Liver (tissue), 9 donors: ENCODE data around the gene ADA. TPM values are rescaled to one million over a fixed set of nuclear protein-coding genes. Genes with fewer than 3 reads are reported as not detected.

Source experiments
- DNase-seq: peaks from one replicate; pipeline ENCODE4 v3.0.0-alpha.2; 2017; ENCODE audit warnings: low spot score
- H3K27ac ChIP-seq, 2 donors: one replicate each; pipeline ENCODE4 v1.7.0; 2013; ENCODE audit warnings: inconsistent platforms in 2 of 2, low read length in 2 of 2, control low read depth in 1 of 2, low read depth in 1 of 2, mild to moderate bottlenecking in 1 of 2
- H3K27me3 ChIP-seq, 4 donors: one replicate each; pipeline versions ENCODE4 v1.6.1 to v1.7.0; 2013; ENCODE audit warnings: low read length in 3 of 4, inconsistent platforms in 1 of 4, mild to moderate bottlenecking in 1 of 4, moderate library complexity in 1 of 4; ENCODE audit not compliant: control insufficient read depth in 4 of 4, insufficient read depth in 4 of 4
- H3K36me3 ChIP-seq, 4 donors: one replicate each; pipeline versions ENCODE4 v1.6.1 to v1.7.0; 2013; ENCODE audit warnings: low read length in 3 of 4, mild to moderate bottlenecking in 3 of 4, low read depth in 1 of 4, moderate library complexity in 1 of 4; ENCODE audit not compliant: control insufficient read depth in 4 of 4, insufficient read depth in 3 of 4
- H3K4me1 ChIP-seq, 4 donors: one replicate each; pipeline versions ENCODE4 v1.6.1 to v1.7.0; 2013; ENCODE audit warnings: low read length in 3 of 4, mild to moderate bottlenecking in 3 of 4, moderate library complexity in 1 of 4; ENCODE audit not compliant: control insufficient read depth in 4 of 4, insufficient read depth in 4 of 4
- H3K4me3 ChIP-seq, 3 donors: one replicate each; pipeline versions ENCODE4 v1.6.1 to v1.7.0; 2013; ENCODE audit warnings: low read length in 3 of 3, control low read depth in 1 of 3, low read depth in 1 of 3, mild to moderate bottlenecking in 1 of 3
- H3K9ac ChIP-seq, 2 donors: one replicate each; pipeline ENCODE4 v1.7.0; 2013; ENCODE audit warnings: low read length in 2 of 2, mild to moderate bottlenecking in 2 of 2, moderate library complexity in 2 of 2, control low read depth in 1 of 2, low read depth in 1 of 2
- H3K9me3 ChIP-seq, 4 donors: one replicate each; pipeline versions ENCODE4 v1.6.1 to v1.7.0; 2013; ENCODE audit warnings: low read length in 3 of 4; ENCODE audit not compliant: control insufficient read depth in 4 of 4
- CTCF ChIP-seq: fragments of 150-350 bp; IDR thresholded peaks from 2 replicates; pipeline ENCODE4 v1.5.1; 2017; ENCODE audit warnings: improper control_type of control experiment, low read depth, low read length; ENCODE audit not compliant: missing input control
- EGR1 ChIP-seq, 2 donors: IDR thresholded peaks; 2 replicates each; pipeline ENCODE4 v1.6.1; 2016 to 2018; ENCODE audit warnings: antibody characterized with exemption in 2 of 2, low read depth in 2 of 2
- FOXA2 ChIP-seq: IDR thresholded peaks from 2 replicates; pipeline ENCODE4 v1.6.1; 2016; ENCODE audit warnings: antibody characterized with exemption
- HNF4G ChIP-seq: IDR thresholded peaks from 2 replicates; pipeline ENCODE4 v1.6.1; 2016; ENCODE audit warnings: antibody characterized with exemption
- NR2F2 ChIP-seq: IDR thresholded peaks from 2 replicates; pipeline ENCODE4 v1.6.1; 2016; ENCODE audit warnings: antibody characterized with exemption
- RXRA ChIP-seq, 2 donors: IDR thresholded peaks; 2 replicates each; pipeline ENCODE4 v1.6.1; 2017 to 2018; ENCODE audit warnings: antibody characterized with exemption in 2 of 2, mild to moderate bottlenecking in 1 of 2
- SP1 ChIP-seq: IDR thresholded peaks from 2 replicates; pipeline ENCODE4 v1.6.1; 2018; ENCODE audit warnings: antibody characterized with exemption, mild to moderate bottlenecking
- TAF1 ChIP-seq: conservative IDR thresholded peaks from 2 replicates; pipeline ENCODE4 v1.6.1; 2016; ENCODE audit warnings: antibody characterized with exemption, mild to moderate bottlenecking
- YY1 ChIP-seq: IDR thresholded peaks from 2 replicates; pipeline ENCODE4 v1.6.1; 2016; ENCODE audit warnings: antibody characterized with exemption, mild to moderate bottlenecking
- WGBS: extraction: QIAGEN DNeasy Blood & Tissue Kit; methylation state at CpG from one replicate; pipeline ENCODE4 v1.1.7; 2013; 5-methylcytosine and 5-hydroxymethylcytosine counted together
- polyA plus RNA-seq, 2 donors: library from polyadenylated mRNA; stranded (reverse) in 1 of 2; unstranded in 1 of 2; fragments of 200-250 nt in 1 of 2; fragments of >200 nt in 1 of 2; fragmentation: Nextera tagmentation in 1 of 2; extraction: Ambion mirVana in 1 of 2; gene quantifications; one replicate each; pipeline versions ENCODE4 v1.2.1 to v1.2.3, GENCODE V29; 2013 to 2015
- total RNA-seq, 2 donors: library from RNA; depleted of rRNA; stranded (reverse); fragments of >200 nt; gene quantifications; one replicate each; pipeline ENCODE4 v1.2.3, GENCODE V29; 2014
- TF ChIP-seq, protein P1 (sequence below): IDR thresholded peaks from 2 replicates; pipeline ENCODE4 v1.6.1; 2016; ENCODE audit warnings: antibody characterized with exemption
- TF ChIP-seq, protein P2 (sequence below): IDR thresholded peaks from 2 replicates; pipeline ENCODE4 v1.6.1; 2016; ENCODE audit warnings: antibody characterized with exemption
- TF ChIP-seq, protein P3 (sequence below): IDR thresholded peaks from 2 replicates; pipeline ENCODE4 v1.6.1; 2016; ENCODE audit warnings: antibody characterized with exemption, mild to moderate bottlenecking
- donor health status: healthy.
- donor health status: healthy.
- donor health status: healthy.
- donor health status: healthy.
- donor health status: healthy.

Gene ADA
- total and polyA plus RNA-seq, 4 donors = 2.9 to 7.7 (median 3.0) TPM

- no peak overlapping the region for H3K27ac ChIP-seq
- TF ChIP-seq RXRA (IDR thresholded peaks at IDR 0.05) (no peak), SP1 (no peak), FOXA2 (no peak)
- TF ChIP-seq, protein P1, sequence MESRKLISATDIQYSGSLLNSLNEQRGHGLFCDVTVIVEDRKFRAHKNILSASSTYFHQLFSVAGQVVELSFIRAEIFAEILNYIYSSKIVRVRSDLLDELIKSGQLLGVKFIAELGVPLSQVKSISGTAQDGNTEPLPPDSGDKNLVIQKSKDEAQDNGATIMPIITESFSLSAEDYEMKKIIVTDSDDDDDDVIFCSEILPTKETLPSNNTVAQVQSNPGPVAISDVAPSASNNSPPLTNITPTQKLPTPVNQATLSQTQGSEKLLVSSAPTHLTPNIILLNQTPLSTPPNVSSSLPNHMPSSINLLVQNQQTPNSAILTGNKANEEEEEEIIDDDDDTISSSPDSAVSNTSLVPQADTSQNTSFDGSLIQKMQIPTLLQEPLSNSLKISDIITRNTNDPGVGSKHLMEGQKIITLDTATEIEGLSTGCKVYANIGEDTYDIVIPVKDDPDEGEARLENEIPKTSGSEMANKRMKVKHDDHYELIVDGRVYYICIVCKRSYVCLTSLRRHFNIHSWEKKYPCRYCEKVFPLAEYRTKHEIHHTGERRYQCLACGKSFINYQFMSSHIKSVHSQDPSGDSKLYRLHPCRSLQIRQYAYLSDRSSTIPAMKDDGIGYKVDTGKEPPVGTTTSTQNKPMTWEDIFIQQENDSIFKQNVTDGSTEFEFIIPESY = no peak
- TF ChIP-seq, protein P2, sequence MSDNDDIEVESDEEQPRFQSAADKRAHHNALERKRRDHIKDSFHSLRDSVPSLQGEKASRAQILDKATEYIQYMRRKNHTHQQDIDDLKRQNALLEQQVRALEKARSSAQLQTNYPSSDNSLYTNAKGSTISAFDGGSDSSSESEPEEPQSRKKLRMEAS = no peak
- WGBS = 96% methylated on average over 8 of the region's 8 CpGs
Measured at GRCh38 chr20:44621939-44622338, 29.6 kb downstream of the ADA start.

DNA sequence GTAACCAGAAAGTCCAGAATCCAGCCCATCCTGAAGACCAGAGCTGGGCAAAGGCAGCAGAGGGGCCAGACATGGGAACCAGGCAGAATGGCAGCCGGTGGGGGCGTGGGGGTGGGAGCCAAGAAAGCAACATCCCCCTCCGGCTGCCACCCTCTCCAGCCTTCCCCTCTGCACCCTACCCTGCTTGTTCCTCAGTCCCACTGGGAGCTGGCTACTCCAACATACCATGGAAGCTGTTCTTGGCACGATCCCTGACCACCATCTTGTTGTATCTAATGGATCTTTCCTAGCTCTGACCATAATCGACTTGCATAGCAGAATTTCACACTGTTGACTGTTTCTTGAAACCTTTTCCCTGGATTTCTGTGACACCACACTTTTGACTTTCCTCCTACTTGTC is 30.2 kb downstream of the ADA start:
- no peaks in the 10 kb centered on the region for H3K4me1 ChIP-seq
- H3K27me3 ChIP-seq = no peaks in the 10 kb centered on the region
- H3K36me3 ChIP-seq = peaks cover 1 to 20% (median 7%) of the 10 kb centered on the region in 4 donors
- no peak for DNase-seq
- TF ChIP-seq TAF1 (no peak), YY1 (no peak), EGR1 (IDR thresholded peaks at IDR 0.05; ENCODE audit: low read depth in 2 of 2) (no peak), HNF4G (no peak), CTCF (no peak), RXRA (IDR thresholded peaks at IDR 0.05) (no peak), NR2F2 (no peak), FOXA2 (no peak)
- TF ChIP-seq, protein P3, sequence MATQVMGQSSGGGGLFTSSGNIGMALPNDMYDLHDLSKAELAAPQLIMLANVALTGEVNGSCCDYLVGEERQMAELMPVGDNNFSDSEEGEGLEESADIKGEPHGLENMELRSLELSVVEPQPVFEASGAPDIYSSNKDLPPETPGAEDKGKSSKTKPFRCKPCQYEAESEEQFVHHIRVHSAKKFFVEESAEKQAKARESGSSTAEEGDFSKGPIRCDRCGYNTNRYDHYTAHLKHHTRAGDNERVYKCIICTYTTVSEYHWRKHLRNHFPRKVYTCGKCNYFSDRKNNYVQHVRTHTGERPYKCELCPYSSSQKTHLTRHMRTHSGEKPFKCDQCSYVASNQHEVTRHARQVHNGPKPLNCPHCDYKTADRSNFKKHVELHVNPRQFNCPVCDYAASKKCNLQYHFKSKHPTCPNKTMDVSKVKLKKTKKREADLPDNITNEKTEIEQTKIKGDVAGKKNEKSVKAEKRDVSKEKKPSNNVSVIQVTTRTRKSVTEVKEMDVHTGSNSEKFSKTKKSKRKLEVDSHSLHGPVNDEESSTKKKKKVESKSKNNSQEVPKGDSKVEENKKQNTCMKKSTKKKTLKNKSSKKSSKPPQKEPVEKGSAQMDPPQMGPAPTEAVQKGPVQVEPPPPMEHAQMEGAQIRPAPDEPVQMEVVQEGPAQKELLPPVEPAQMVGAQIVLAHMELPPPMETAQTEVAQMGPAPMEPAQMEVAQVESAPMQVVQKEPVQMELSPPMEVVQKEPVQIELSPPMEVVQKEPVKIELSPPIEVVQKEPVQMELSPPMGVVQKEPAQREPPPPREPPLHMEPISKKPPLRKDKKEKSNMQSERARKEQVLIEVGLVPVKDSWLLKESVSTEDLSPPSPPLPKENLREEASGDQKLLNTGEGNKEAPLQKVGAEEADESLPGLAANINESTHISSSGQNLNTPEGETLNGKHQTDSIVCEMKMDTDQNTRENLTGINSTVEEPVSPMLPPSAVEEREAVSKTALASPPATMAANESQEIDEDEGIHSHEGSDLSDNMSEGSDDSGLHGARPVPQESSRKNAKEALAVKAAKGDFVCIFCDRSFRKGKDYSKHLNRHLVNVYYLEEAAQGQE = no peak
- TF ChIP-seq, protein P2 = no peak
- no peak overlapping the region for H3K27ac ChIP-seq
- H3K4me3 ChIP-seq = no peak overlapping the region
- 94% methylated on average over 5 of the region's 5 CpGs for WGBS
- no peak overlapping the region for H3K9ac ChIP-seq
- H3K9me3 ChIP-seq = peaks cover 0 to 3% (median under 1%) of the 10 kb centered on the region in 4 donors

More at GRCh38 chr20:44621939-44622338, 29.6 kb downstream of the ADA start:
- DNase-seq = no peak
- Histone ChIP-seq H3K9ac (no peak overlapping the region), H3K36me3 (peaks cover 1 to 20% (median 6%) of the 10 kb centered on the region in 4 donors), H3K4me3 (no peak overlapping the region), H3K4me1 (no peaks in the 10 kb centered on the region), H3K27me3 (no peaks in the 10 kb centered on the region), H3K9me3 (peaks cover 0 to 3% (median under 1%) of the 10 kb centered on the region in 4 donors)
